ENCODE measurements around the gene GP2.

GRCh38 chr16:20322696-20323095 is 4.6 kb downstream of the GP2 start:
- no peak for TF ChIP-seq CTCF (IDR thresholded peaks at IDR 0.05 in 8 of 11, conservative IDR thresholded peaks at IDR 0.05 in 3 of 11)
- no peak for TF ChIP-seq POLR2A (IDR thresholded peaks at IDR 0.05)
- no peak for TF ChIP-seq POLR2AphosphoS5 (IDR thresholded peaks at IDR 0.05)
